Left lung (tissue), 10 donors: ENCODE results near the gene ANO3. TPM values are rescaled to one million over a fixed set of nuclear protein-coding genes. Genes with fewer than 3 reads are reported as not detected.

ENCODE experiments used
- ATAC-seq: fragments of 200-7000 bp; cut with Tn5 transposase; one replicate; pipeline ENCODE4 v1.9.1; 2020; ENCODE audit warnings: moderate library complexity
- DNase-seq, 4 donors: peaks; one replicate each; pipeline ENCODE4 v3.0.0-alpha.2; 2013 to 2020
- H3K27ac ChIP-seq, 2 donors: fragments of 200-600 bp; sonication (generic) in 1 of 2; one replicate each; pipeline versions ENCODE4 v1.5.0 to v1.8.0; 2020 to 2021
- H3K27me3 ChIP-seq, 2 donors: fragments of 200-600 bp; sonication (generic) in 1 of 2; one replicate each; pipeline versions ENCODE4 v1.5.0 to v1.8.0; 2020 to 2021
- H3K36me3 ChIP-seq, 2 donors: fragments of 200-600 bp; sonication (generic) in 1 of 2; one replicate each; pipeline versions ENCODE4 v1.5.0 to v1.8.0; 2020 to 2021
- H3K4me1 ChIP-seq, 2 donors: fragments of 200-600 bp; one replicate each; pipeline ENCODE4 v1.8.0; 2021
- H3K4me3 ChIP-seq, 2 donors: fragments of 200-600 bp; sonication (generic) in 1 of 2; one replicate each; pipeline versions ENCODE4 v1.5.0 to v1.8.0; 2020 to 2021; ENCODE audit warnings: mild to moderate bottlenecking in 1 of 2
- H3K9me3 ChIP-seq, 2 donors: fragments of 200-600 bp; sonication (generic) in 1 of 2; one replicate each; pipeline versions ENCODE4 v1.5.0 to v1.8.0; 2020 to 2021
- intact Hi-C, 2 donors: fragments of 100-400 bp; cut with DNase I; formaldehyde crosslinking; loops; one replicate each; pipeline versions ENCODE4 v1.11.2 to v1.14.2; 2022
- polyA plus RNA-seq, 6 donors: library from polyadenylated mRNA; unstranded; fragments of 120-200 nt; gene quantifications; one replicate each; pipeline ENCODE4 v1.2.1, GENCODE V29; 2013; ENCODE audit not compliant: insufficient read length in 6 of 6
- total RNA-seq, 2 donors: library from RNA; stranded (reverse); fragmentation: NEBNext Ultra II Directional; extraction: Animal tissue kit (Norgen Biotek cat#: 25700); gene quantifications; one replicate each; pipeline ENCODE4 v1.2.1, GENCODE V29; 2021
- TF ChIP-seq, protein P1 (sequence below), 2 donors: fragments of 200-600 bp; sonication (generic) in 1 of 2; IDR thresholded peaks; one replicate each; pipeline versions ENCODE4 v1.5.0 to v1.8.0; 2021; ENCODE audit warnings: antibody characterized with exemption in 2 of 2
- donor health status: DM: no; HTN: yes; CAD: no.
- donor health status: DM: no; HTN: no; CAD: no.

Gene ANO3
- total and polyA plus RNA-seq, 8 donors: 0.31 to 1.4 (median 0.56) TPM

DNA sequence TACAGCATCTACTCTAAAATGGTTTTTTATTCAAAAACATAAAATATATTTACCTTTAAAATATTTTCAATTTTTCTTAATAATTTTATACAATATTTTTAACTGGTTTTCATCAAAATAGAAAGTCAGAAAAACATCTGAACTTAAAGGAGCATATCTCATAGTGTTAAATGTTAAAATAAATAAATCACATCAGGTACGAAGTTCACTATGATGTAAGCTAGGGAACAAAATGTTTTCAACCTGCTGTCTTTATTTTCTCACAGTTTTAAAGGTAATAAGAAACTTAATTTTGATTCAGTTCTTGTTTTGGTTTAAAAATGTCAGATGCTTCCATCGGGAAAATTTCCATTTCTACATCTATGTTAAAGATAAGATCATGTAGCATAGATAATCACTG lies 142.5 kb downstream of the ANO3 start:
- ATAC-seq: no peak
- Histone ChIP-seq H3K36me3 (no peaks in the 10 kb centered on the region), H3K27me3 (no peaks in the 10 kb centered on the region), H3K4me1 (no peaks in the 10 kb centered on the region), H3K4me3 (no peak overlapping the region), H3K9me3 (no peaks in the 10 kb centered on the region), H3K27ac (no peak overlapping the region)
- intact Hi-C loops: no loop called here
- TF ChIP-seq, protein P1, sequence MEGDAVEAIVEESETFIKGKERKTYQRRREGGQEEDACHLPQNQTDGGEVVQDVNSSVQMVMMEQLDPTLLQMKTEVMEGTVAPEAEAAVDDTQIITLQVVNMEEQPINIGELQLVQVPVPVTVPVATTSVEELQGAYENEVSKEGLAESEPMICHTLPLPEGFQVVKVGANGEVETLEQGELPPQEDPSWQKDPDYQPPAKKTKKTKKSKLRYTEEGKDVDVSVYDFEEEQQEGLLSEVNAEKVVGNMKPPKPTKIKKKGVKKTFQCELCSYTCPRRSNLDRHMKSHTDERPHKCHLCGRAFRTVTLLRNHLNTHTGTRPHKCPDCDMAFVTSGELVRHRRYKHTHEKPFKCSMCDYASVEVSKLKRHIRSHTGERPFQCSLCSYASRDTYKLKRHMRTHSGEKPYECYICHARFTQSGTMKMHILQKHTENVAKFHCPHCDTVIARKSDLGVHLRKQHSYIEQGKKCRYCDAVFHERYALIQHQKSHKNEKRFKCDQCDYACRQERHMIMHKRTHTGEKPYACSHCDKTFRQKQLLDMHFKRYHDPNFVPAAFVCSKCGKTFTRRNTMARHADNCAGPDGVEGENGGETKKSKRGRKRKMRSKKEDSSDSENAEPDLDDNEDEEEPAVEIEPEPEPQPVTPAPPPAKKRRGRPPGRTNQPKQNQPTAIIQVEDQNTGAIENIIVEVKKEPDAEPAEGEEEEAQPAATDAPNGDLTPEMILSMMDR (IDR thresholded peaks at IDR 0.05): no peak
- no peak for DNase-seq

DNA sequence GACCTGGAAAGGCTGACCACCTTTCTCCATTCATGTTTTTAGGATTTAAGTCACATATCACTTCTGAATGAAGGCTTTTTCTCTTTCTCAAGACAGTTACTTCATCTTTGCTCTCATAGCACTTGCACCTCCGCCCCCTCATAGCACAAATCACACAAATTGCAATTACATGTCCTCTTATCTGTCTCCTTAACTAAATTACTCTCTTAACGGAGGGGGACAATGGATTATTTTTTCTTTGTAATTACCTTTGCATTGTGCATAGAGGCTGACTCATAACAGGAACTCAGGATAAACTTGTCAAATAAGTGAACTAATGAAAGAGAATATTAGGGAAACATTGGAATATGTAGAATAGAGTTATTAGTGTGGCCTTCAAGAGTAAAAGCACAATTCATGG lies 145.5 kb downstream of the ANO3 start:
- TF ChIP-seq, protein P1 (IDR thresholded peaks at IDR 0.05): no peak
- Histone ChIP-seq H3K4me3 (no peak overlapping the region), H3K27me3 (no peaks in the 10 kb centered on the region), H3K27ac (no peak overlapping the region), H3K9me3 (no peaks in the 10 kb centered on the region), H3K36me3 (no peaks in the 10 kb centered on the region), H3K4me1 (no peaks in the 10 kb centered on the region)
- ATAC-seq (no peak), DNase-seq (no peak)
- intact Hi-C loops: no loop called here

DNA sequence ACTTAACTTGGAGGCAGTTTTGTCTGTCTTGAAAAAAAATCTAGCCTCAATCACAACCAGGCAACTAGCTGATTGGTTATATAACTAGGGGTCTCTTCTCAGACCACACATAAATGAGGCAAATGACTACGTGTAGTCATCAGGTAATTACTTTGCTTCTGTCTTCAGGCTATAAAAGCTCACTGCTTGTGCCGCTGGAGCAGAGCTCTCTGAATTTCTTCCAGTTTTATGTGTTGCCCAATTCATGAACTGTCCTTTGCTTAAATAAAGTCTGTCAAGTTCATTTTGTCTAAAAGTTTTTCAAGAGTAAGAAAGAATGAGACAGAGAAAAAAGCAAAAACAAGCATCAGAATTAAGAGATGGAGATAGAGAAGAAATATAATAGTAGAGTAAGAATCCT lies 146.8 kb downstream of the ANO3 start:
- intact Hi-C loops: no loop called here
- no peak for ATAC-seq
- H3K4me3 ChIP-seq: no peak overlapping the region
- DNase-seq: peak in 1 of 4 donors; percentile 1
- H3K4me1 ChIP-seq: no peaks in the 10 kb centered on the region
- H3K27me3 ChIP-seq: no peaks in the 10 kb centered on the region
- no peaks in the 10 kb centered on the region for H3K9me3 ChIP-seq
- TF ChIP-seq, protein P1 (IDR thresholded peaks at IDR 0.05): no peak
- H3K27ac ChIP-seq: no peak overlapping the region
- no peaks in the 10 kb centered on the region for H3K36me3 ChIP-seq

DNA sequence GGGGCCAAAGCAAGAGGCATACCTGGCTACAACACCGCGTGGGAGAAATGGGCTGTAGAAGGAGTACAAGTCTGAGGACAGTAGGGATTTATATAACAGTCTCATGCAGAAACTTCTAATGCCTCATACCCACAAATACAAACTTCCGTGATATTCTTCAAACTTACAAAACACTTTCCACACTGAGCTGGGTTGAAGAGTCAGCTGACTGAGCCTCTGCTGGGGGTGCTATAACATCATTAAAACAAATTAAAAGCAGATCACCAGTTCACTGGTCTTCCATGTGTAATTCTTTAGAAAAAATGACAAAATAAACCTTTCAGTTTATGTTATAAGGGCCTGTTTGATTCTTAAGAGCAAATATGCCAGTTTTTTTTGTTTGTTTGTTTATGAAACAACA lies 148.1 kb downstream of the ANO3 start:
- H3K4me1 ChIP-seq: no peaks in the 10 kb centered on the region
- intact Hi-C loops: no loop called here
- no peak for ATAC-seq

DNA sequence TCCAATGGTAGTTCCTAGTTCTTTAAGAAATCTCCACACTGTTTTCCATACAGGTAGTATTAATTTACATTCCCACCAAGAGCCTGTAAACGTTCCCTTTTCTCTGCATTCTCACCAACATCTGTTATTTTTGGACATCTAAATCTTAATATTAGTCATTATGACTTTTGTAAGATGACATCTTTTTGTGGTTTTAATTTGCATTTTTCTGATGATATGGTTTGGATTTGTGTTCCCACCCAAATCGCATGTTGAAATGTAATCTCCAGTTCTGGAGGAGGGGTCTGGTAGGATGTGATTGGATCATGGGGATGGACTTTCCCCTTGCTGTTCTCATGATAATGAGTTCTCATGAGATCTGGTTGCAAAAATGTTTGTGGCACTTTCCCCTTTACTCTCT lies 151.2 kb downstream of the ANO3 start:
- H3K36me3 ChIP-seq: no peaks in the 10 kb centered on the region
- H3K27me3 ChIP-seq: no peaks in the 10 kb centered on the region
- no peak for ATAC-seq
- no peak for DNase-seq
- TF ChIP-seq, protein P1 (IDR thresholded peaks at IDR 0.05): no peak
- H3K9me3 ChIP-seq: peaks cover 0 to 7% of the 10 kb centered on the region in 2 donors
- H3K27ac ChIP-seq: no peak overlapping the region
- H3K4me1 ChIP-seq: no peaks in the 10 kb centered on the region
- intact Hi-C loops: no loop called here
- no peak overlapping the region for H3K4me3 ChIP-seq

More for the DNA sequence above, 148.1 kb downstream of the ANO3 start:
- H3K9me3 ChIP-seq: peaks cover 0 to 7% of the 10 kb centered on the region in 2 donors
- H3K4me3 ChIP-seq: no peak overlapping the region
- no peak overlapping the region for H3K27ac ChIP-seq
- no peaks in the 10 kb centered on the region for H3K27me3 ChIP-seq
- H3K36me3 ChIP-seq: no peaks in the 10 kb centered on the region
- DNase-seq: no peak
- TF ChIP-seq, protein P1 (IDR thresholded peaks at IDR 0.05): no peak
